GM15510 (cell line): ENCODE measurements around the gene FBRSL1.

Experiments used
- POLR2A ChIP-seq: IDR thresholded peaks from 3 replicates; pipeline ENCODE4 v1.6.1; 2011; ENCODE audit warnings: borderline replicate concordance; ENCODE audit not compliant: insufficient read length; ENCODE audit errors: extremely low read depth

FBRSL1 gene

DNA sequence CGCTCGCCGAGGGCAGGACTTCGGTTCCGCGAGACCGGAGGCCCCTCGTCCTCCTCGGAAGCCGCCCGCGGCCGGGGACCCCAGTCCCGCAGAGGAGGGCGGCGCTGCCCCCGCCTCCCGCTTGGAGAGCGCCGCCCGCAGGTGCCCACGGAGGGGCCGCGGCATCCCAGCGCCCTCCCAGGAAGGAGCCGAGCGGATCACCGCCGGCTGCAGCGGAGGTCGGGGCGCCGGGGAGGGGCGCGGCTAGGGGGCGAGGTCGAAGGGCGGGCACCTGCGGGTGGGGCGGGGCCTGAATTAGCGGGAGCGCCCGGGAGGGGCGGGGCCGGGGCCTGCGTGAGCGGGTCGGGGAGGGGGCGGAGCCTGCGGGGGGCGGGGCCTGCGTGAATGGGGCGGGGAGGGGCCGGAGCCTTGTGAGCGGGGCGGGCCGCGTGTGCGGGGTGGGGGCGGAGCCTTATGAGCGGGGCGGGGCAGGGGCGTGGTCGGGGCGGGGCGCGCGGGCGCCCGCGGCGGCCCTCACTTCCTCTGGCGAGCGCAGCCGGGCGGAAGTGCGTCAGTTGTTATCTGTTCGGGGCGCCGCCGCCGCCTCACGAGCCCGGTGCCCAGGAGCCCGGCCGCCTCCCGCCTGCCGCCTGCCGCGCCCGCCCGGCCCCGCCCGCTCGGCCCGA is at the start of gene FBRSL1:
Gene FBRSL1 (plus strand): TSS at position 550 of the 665 bp plus-strand sequence.
- no peak for TF ChIP-seq POLR2A

DNA sequence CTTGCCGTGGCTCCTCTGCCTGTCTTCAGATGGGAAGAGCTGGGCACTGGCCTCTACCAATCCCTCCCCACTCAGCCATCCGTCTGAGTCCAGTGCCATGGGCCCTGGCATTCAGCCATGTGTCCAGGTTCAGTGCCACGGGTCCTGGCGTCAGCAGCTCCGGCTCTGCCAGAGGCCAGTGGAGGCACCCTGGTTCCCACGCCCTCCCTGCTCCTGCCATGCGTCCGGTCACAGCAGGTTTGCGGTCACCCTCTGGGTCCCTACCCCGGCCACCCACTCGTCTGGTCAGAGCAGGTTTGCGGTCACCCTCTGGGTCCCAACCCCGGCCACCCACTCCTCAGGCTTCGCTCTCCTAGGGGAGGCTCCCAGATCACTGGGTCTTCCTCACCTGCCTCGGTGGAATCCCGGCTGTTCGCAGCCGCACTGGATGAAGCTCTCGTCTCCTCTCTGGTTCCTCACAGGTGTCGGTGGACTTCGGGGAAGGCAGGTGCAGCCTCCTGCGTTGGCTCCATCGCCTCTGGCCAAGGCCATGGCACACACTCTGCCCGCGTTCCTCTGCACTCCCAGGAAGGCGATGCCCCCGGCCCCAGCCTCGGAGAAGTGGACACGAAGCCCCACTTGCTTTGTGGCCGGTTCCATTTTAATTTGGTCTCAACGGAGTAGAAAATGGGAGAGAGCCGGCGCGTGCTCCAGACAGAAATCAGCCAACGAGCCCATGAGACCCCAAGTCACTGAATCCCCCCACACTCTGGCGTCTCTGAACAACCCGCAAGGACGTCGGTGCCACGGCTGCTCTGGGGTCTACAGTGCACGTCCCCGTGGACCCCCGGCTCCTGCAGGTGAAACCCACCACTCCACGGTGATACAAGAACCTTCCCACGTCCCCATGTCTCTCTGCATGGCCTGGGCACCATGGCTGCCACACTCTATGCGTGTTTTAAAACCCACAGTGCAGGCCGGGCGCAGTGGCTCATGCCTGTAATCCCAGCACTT is 47.8 kb upstream of the FBRSL1 start:
- TF ChIP-seq POLR2A = no peak

DNA sequence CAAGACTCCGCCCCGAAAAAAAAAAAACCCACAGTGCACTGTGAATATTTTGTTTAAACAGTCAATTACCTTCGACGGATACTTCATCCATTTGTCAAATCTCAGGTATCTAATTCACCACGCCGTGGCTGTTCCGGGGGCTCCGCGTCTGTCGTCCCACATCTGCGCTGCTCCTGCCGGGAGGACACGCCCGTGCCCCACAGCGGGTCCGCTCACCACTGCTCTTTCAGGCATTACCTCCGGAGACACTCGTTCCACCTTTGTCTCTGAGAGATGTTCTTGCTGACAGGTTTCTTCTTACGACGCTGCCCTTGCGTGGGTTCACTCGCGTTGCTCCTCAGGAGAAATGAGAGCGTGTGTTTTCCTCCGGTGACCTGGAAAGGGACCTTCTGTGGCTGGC is 46.9 kb upstream of the FBRSL1 start:
- TF ChIP-seq POLR2A = no peak

DNA sequence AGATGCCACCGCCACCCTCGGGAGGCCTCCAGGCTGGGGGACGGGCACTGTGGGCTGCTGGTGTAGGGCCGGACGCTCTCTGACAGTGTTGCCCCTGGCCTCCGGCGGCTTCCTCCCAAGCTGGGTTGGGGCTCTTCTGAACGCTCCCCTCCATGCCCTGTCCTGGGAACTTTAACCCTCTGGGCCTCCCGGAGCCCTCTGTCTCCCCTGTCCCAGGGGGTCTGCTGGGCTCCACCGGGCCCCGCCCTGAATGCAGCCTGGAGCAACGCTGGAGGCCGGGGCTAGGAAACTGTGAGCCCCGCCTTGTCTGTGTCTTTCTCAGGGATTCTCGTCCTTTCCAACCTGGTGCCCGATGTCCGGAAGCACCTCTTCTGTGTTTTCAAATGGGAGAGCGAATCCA is 45.7 kb upstream of the FBRSL1 start:
- TF ChIP-seq POLR2A = no peak

DNA sequence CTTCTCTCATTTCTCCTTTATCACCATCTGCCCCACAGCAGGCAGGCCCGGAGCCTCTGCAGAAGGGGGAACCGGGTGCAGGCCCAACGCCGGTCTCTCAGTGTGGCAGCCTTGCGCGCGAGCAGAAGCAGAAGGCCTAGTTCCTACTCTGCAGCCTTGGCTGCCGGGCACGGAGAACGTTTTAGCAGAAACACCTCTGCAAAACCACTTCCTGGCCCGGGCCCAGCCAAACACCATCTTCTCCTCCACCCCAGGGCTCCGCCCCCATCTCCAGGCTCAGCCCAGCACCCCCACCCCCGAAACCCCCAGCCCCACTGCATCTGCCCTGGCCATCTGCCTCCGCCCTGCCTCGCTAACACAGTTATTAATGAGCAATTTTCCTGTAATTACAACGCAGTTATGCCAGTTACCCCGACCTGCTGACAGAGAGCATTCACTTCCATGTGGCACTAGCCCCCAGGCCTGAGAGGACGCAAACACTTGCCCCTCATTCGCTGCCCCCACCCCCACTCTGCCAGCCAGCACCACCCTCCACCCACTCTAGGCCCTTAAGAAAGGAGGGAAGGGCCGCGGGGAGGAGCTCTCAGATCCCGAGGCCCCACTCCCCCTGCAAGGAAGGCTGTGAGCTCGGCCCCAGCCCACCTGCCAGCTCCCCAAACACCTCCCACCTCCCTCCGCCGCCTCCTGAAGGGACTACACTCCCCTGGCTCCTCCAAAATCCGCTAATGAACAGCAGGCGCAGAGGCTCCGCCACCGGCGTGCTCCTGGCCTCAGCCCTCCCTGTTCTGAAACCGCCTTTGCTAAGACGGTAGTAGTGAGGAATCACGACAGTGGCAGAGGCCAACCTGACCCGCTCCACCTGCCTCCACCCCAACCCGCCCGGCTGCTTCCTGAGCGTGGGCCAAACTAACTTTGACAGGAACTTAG is 44.7 kb upstream of the FBRSL1 start:
- TF ChIP-seq POLR2A = peak; percentile 53

DNA sequence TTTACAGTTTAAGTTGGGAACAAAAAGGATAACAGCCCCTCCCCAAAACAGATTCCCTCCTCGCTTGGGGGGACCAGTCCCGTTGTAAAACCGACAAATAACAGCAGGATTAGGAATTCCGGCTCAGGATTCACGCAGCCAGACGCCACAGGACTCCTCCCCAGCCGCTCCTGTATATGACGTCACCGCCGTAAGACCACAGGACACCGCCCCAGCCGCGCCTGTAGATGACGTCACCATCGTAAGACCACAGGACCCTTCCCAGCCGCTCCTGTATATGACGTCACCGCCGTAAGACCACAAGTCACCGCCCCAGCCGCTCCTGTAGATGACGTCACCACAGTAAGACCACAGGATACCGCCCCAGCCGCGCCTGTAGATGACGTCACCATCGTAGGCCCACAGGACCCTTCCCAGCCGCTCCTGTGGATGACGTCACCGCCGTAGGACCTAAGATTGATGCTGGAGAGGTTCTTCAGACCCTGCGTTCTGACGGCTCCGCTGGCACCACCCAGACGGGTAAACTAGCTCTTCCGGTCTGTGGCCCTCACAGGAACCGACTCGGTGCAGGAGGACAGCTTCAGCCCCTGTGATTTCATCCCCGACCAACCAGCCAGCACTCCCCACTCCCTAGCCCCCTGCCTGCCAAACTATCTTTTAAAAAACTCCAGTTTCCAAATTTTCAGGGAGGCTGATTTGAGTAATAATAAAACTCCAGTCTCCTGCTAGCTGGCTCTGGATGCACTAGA is 43.9 kb upstream of the FBRSL1 start:
- TF ChIP-seq POLR2A = no peak

DNA sequence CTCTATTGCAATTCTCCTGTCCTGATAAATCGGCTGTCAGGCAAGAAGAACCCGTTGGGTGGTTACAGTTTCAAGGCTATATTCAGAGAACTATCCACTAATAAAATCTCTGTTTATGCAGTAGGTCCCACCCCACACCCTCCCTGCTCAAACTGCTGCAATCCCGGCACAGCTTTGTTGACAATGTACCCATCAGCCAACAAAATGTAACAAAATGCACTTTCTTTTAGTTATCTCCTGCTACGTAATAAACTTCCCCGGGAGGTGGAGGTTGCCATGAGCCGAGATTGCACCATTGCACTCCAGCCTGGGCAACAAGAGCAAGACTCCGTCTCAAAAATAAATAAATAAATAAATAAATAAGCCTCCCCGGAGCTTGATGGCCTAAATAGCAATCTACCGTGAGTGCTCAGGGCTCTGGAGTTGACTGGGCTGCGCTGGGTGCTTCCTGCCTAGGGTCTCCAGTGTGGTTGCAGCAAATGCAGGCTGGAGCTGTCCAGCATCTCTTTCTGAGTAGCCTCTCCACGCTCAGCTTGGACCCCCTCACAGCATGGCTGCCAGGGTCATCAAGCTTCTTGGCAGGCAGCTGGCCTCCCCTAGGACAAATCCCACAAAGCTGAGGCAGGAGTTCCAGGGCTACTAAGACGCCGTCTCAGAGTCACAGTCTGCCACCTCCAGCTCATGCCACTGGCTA is 43.2 kb upstream of the FBRSL1 start:
- TF ChIP-seq POLR2A = no peak

DNA sequence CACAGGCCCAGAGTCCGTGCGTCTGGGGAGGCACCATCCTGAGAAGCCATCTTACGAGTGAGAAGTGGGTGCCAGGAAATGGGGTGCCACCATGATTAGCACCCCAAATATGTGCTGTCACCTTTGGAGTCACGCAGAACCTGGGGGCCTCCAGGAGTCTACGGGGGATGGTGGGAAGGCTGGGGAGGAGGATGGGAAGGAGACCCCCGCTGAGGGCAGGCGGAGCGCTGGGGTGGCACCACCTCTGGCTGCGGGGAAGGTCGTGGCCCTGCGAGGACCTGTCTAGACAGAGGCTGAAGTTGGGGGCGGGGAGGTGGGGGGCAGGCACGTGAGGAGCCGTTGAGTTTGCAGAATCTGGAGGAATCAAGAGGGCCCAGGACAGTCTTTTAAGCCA is 42.6 kb upstream of the FBRSL1 start:
- no peak for TF ChIP-seq POLR2A

DNA sequence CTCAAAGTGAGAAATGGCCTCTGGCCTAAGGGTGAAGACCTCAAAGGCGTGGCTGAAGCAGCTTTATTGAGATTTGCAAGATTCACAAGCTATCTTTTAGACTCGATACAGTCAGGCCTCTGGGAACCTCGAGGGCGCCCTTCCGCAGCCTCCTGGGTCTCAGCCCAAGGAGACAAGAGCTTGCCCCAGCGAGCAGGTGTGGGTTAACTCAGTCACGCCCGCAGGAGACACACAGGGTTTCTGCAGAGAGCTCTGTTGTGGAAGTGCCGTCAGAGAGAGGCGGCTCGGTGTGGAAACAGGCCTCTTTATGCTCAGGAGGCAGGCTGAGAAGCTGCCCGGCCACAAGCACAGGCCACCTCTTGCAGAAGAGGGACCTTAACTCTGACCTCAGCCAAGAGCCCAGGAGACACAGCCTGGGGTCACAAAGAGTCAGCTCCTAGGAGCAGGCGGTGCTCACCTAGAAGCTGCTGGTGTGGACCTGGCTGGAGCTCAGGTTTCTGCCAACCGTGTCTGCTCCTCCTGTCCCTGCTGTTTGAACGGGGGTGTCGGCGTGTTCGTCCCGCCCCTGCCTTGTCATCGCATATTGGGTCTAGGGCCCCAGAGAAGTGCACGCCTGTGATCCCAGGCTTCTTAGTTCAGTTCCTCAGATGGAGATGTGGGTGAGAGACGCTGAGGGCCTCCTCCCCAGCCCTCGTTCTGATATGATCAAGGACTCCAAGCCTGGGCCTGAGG is 42.1 kb upstream of the FBRSL1 start:
- TF ChIP-seq POLR2A = no peak

DNA sequence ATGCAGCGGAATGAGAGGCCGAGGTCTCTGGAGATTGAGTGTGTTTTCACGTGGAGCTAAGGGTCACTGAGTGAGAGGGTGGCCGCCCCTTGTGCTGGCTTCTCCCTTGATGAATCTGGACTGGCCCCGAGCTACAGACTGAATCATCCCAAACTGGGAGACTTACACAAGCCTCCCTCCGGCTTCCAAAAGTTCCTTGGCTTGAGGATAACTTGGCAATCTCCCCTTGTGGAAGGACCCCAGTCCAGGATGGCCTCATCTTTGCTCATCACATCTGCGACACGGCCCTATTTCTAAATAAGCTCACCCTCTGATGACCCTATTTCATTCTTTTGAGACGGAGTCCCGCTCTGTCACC is 41.5 kb upstream of the FBRSL1 start:
- no peak for TF ChIP-seq POLR2A

DNA sequence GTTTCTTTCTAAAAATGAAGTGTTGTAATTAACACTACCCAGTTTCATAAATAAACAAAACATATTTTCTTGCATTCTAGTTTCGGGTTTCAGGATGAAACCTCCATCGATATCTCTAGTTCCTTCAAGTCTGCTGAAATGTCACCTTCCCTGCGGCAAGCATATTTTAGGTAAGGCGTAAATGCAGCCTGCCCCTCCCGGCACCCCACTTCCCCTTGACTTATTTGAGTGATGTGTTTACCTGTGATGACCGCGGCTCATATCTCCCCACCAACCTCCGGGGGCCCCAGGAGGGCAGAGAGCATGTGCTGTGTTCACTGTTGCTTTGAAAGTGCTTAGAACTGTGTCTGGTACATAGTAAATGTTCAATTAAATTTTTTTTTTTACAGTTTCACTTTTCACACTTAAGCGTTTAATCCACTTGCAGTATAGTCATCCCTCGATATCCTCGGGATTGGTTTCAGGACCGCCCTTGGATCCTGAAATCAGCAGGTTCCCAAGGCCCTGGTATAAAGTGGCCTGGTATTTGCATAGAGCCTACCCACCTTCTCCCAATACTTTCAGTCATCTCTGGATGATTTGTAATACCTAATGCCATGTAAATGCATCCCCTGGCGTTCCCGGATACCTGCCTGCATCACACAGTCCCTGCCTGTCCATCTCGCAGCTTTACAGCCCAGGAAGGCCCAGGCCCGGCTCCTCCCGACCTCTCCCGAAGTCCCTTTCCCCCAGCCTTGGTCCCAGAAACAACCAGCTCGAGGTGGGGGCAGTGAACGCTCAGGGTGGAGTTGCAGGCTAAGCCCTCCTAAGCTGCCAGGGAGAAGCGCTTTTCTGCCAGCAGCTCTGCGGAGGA is 40.2 kb upstream of the FBRSL1 start:
- TF ChIP-seq POLR2A = no peak
